GM21390 (cell line): Measurements from ENCODE around the gene PLGRKT.
A peak's percentile ranks its signal among the peaks of the same experiment; 100 is the strongest.
"Not testable (repeated sequence)": the region's sequence is repeated elsewhere in the genome, so short reads cannot be mapped to it uniquely, and the experiment has no call there.

Experiments used
- ATAC-seq: cut with Tn5 transposase; IDR thresholded peaks from one replicate; pipeline ENCODE4 v1.9.1; 2021; ENCODE audit not compliant: unreplicated experiment

Gene PLGRKT

DNA sequence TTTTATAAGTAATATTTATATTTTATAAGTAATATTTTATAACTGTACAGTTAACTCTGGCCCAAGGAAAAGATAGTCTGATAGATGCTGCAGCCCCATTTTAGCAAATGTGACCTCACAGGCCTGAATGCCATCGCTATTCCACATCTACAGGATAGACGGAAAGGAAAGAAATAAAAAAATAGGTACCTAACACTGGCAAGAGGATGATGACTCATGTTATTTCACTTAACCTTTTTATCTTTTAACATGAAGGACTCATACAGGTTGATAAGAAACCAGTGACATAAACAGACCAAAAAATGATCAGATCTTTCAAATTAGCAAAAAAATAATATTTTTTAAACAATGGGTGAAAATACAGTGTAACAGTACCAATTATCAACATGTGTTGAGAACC lies 15.3 kb upstream of the PLGRKT start:
- no peak for ATAC-seq

DNA sequence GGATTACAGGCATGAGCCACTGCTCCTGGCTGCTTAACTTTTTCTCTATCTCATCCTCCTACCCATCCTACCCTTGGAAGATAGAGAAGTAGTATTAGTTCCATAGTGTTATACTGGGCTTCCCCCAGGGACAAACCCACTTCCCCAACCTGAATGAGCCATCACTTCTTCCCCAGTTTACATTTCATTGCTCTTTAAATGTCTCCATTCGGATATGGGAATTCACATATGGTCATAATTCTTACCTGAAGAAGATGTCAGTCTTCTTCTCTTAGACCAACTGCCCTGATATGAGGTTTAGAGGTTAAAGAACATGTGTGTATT lies 14.5 kb upstream of the PLGRKT start:
- no peak for ATAC-seq

DNA sequence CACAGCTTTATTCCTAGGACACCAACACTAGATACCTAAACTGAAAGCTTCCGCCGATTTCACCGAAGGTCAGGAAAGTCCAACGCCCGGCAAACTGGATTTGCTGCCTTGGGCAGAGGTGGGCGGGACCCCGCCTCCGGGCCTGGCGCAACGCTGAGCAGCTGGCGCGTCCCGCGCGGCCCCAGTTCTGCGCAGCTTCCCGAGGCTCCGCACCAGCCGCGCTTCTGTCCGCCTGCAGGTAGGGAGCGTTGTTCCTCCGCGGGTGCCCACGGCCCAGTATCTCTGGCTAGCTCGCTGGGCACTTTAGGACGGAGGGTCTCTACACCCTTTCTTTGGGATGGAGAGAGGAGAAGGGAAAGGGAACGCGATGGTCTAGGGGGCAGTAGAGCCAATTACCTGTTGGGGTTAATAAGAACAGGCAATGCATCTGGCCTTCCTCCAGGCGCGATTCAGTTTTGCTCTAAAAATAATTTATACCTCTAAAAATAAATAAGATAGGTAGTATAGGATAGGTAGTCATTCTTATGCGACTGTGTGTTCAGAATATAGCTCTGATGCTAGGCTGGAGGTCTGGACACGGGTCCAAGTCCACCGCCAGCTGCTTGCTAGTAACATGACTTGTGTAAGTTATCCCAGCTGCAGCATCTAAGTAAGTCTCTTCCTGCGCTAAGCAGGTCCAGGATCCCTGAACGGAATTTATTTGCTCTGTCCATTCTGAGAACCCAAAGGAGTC lies 12.8 kb upstream of the PLGRKT start, which contains the start of gene CD274:
Gene CD274 (plus strand): TSS at position 184 of the 733 bp plus-strand sequence. CDS start 5,572 bp downstream, outside the sequence.
- peak; percentile 59 for ATAC-seq

DNA sequence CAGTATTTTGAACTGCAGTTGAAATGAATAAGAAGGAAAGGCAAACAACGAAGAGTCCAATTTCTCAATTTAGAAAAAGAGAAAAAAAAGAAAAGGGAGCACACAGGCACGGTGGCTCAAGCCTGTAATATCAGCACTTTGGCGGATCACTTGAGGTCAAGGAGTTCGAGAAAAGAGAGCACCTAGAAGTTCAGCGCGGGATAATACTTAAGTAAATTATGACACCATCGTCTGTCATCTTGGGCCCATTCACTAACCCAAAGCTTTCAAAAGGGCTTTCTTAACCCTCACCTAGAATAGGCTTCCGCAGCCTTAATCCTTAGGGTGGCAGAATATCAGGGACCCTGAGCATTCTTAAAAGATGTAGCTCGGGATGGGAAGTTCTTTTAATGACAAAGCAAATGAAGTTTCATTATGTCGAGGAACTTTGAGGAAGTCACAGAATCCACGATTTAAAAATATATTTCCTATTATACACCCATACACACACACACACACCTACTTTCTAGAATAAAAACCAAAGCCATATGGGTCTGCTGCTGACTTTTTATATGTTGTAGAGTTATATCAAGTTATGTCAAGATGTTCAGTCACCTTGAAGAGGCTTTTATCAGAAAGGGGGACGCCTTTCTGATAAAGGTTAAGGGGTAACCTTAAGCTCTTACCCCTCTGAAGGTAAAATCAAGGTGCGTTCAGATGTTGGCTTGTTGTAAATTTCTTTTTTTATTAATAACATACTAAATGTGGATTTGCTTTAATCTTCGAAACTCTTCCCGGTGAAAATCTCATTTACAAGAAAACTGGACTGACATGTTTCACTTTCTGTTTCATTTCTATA lies 12.0 kb upstream of the PLGRKT start:
- no peak for ATAC-seq

DNA sequence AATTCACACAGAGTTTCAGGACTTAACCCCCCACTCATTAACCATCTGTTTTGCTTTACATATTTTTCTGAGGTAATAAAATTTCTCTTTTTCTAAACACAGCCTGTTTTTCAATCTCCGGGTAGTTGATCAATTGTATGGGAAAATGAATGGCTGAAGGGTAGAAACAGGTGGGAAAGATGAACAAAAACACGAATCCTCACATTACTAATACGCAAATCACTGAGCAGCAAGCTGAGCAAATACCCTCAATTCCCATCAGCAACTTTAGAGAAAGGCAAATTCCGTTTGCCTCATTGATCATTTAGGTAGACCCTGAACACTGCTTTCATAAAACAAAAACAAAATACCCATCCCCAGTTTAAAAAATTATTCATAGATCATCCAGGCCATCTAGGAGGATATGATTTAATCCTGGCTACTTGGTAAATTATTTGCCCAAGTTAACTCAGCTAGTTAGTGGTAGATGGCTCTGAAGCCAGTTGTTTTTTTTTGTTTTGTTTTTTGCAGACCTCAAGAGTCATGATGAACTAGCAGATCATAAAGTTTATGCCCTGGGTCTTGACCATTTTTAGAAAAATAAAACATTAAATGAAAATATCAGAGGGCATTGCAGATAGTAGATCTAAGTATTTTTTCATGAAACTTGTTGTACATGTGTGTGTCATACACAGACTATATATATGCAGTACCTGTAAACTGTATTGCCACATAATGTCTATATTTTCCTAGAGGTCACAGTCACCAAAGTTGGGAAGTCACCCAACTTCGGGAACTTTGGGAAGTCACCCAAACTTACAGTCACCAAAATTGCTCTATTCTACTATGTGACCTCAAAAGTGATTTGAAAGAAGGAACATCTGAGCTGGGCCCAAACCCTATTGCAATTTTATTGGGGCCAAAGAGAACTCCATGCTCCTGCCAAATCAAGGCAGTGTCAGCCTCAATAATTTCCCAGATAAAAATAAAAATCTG lies 11.0 kb upstream of the PLGRKT start:
- ATAC-seq = no peak

DNA sequence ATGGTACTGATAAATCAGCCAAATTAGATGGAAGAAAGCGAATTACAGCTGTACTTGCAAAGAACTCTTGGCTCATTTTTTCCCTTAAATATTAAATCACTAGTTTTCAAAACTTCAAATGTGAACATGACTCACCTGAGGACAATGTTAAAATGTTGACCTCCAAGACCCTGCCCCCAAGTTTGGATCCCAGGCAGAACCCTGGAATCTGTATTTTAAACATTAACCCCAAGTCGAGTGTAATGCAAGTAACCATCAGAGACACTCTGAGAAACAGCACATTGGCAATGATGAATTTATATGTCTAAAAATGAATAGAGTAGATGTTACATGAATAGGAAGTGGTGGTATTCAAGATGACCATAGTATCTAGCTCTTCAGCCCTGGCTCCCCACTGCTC lies 10.3 kb upstream of the PLGRKT start:
- ATAC-seq = no peak

DNA sequence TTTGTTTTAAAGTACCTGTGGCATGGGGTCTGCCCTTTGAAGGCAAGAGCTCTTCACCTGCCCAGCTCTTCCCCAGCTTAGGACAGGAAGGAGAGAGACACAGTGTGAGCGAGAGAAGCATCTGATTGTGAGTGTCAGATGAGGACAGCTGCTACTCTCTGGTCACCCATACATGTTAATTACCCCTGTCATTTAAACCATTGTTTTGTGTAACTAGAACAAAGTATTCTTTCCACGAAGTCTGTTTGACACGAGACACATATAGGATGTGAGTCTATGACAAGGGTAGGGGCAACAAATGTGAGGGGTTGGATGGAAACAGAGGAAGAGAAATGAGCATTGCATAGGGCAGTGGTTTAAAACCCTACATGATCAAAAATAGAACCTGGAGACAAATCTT lies 9.6 kb upstream of the PLGRKT start:
- no peak for ATAC-seq

DNA sequence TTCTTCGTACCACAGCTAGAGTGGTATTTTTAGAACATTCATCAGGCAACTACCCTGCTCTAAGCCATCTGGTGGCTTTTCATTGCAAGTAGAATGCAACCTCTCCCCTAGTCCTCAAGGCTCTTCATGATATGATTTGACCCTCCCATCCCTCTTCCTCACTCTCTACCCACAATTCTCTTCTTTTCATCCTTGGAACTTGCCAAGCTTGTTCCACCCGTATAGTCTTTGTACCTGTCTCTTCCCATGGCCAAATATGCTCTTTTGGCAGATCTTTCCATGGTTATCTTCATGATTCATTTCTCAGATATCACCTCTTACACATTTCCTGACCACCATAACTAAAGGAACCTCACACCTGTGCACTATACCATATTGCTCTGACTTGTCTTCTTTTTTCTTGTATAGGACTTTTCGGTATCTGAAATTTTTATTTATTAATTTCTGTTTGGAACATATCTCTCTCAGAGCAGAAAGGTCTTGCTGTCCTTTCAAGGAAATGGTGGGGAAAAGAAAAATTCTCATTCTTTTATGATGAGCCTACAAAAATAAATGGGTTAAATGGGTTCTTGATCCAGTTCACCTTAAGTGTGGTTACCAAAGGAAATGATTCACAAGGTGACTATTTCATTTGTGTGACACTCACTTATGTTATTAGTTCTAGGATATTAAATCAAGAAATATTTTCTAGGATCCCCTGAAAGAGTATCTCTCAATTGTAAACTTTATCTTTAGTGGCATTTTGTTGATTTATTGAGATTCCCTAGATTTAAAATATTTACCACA lies 8.9 kb upstream of the PLGRKT start:
- no peak for ATAC-seq

DNA sequence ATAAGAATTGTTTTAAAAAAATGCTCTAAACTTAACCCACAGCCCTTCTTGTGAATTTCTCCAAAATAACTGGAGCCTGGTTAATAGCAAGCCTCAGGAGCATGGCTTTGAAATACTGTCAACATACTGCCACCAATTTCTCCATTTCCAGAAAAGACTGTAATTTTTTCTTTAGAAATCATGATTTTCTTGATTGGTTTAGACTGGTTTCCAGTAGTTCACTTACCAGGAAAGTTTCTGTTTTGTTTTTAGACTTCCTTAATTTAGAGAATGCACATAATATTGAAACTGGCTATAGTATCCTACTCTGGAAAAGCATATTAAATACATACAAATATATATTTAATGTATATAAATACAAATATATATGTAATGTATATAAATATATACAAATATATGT lies 8.2 kb upstream of the PLGRKT start:
- no peak for ATAC-seq

DNA sequence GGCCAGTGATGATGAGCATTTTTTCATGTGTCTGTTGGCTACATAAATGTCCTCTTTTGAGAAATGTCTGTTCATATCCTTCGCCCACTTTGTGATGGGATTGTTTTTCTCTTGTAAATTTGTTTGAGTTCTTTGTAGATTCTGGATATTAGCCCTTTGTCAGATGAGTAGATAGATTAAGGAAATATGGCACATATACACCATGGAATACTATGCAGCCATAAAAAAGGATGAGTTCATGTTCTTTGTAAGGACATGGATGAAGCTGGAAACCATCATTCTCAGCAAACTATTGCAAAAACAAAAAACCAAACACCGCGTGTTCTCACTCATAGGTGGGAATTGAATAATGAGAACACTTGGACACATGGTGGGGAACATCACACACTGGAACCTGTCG lies 7.4 kb upstream of the PLGRKT start:
- ATAC-seq = not testable (repeated sequence)

DNA sequence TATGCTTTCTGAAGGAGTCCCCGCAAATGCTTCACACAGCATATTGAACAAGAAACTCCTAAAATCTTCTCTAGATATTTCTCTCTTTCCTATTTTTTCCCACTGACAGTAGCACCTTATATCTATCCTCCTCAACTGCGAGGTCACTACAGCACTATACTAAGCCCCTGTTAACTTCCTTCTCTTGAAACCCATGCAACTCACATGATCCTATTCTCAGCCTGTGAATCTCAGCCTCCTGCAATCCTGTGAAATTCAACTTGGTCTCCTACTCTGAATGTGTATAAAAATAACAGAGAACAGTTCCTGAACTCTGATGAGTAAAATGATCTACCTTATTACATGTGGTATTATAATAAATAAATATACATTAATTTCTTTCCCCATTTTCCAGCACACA lies 6.1 kb upstream of the PLGRKT start:
- ATAC-seq = no peak

DNA sequence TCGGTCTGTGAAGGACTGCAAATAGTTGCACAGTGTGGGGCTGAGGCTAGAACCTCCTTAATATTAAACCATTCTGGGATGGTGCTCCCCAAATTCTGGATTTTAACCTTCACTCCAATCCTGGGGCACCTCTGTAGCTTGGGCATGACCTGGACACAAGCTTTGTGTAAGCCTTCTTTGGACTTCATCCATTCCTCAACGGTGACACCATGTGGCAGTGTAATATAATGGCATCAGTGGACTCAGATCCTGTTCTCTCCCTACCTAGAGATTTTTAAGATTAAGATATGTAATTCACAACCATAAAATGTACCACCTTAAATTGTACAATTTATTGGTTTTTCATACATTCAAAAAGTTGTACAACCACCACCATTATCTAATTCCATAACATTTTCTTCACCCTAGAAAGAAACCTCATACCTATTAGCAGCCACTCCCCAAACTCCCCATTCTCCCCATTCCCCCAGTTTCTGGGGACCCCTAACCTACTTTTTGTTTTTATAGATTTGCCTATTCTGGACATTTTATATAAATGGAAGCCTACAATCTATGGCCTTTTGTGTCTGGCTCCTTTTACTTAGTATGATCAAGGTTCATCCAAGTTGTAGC lies 4.8 kb upstream of the PLGRKT start:
- ATAC-seq = no peak

DNA sequence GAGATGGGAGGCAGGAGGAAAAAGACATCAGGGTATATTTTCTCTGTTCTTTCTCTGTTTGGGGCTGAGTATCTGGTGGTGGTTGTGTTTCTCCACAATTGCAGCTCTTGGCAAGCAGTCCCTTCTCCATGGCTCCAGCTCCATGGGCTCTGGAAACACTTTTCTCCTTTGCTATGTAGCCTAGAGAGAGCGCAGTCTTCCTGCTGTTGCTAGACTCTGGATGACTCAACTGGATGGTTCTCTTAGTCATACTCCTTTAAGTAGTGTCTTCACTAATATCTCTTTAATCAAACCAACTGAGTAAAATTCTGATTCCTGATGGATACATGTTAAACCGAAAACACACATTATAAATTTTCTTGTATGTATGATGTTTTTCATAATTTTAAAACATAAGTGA lies 3.3 kb upstream of the PLGRKT start:
- ATAC-seq = no peak

DNA sequence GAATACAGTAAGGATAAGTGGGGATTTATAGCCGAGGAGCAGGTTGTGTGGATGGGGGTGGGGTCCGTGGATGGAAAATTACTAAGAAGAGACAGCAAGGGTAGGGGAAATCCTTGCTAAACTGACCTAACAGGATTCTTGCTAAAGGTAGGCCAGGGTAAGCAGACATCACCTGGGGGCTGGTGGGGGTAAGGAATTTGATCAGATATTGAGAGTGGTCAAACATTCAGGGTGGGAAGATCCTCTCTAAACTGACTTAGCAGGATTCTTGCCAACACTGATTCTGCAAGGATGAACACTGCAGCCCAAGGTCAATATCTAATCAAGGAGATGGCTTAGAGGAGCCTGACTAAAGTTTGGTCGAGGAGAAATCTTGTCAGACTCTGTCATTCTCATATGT lies 2.7 kb upstream of the PLGRKT start:
- no peak for ATAC-seq

DNA sequence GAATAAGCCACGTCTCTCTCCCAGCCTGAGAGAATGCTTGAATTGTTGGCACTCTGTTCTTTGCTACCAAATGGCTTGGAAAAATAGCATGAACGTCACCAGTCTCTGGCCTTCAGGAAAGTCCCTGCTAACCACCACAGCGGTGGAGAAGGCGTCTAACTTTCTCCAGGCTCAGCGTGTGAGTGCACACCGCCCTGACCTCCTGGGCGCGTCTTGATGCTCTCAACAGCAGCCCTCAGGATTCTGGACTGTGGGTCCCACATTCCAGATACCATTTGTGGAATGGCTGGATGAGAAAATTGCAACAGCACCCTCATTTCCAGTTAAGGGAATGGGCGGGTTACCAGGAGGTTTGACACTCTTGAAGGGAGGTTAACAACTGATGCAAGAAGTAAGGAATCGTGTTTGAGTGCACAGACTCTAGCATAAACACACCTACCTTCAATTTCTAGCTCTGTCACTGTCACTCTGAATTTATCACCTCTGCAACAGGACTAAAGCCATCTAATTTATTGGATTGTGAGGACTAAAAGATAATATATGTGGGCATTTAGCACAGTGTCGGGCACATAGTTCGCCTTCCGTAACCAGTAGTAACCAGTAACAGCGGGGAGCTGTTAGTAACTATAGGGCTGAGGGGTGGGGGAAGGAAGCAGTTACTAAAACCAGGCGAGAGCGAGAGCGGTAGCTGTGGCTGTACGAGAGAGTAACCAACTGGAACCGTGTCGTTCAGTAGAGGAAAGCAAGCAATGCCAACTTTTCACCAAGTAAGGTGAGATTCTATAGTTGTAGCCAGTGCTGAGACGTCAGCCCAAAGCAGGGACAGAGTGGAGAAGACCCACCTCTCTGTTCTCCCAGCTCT lies 807 bp upstream of the PLGRKT start:
- ATAC-seq = peak; percentile 73

DNA sequence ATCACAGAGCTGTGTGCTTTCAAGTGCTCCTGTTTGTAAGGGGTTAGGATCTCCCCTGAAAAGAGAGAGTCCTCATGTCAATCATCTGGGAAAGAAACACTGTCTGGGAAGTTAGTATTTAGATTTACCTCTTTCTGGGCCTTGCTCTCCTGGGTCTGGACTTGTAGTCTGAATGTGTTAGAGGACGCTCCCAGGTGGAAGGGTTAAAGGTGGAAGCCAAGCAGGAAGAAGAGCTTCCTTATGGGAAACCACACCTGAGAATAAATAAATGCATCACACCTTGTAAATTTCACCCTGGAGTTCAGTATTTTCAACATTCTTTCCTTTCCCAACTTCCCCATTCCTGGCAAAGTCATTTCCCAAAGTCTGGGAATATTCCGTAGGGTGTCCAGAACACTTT lies 1.3 kb downstream of the PLGRKT start:
- no peak for ATAC-seq

DNA sequence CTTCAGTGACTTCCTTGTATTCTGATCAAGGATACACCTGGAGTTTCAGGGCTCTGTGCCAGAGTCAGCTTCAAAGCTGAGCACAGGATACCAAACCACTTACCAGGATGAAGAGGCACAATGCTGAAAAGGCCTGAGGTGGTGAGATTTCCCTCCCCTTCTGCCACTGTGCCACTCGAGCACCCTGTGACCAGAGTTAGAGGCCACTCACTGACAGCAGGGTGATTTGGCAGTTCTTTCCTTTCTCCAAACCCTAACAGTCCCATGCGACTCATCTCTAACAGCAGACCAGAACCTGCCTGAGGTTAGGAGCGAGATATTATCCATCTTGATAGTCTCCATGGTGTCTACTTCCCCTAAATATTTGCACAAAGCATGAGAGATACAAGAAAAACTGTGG lies 1.8 kb downstream of the PLGRKT start:
- ATAC-seq = no peak

DNA sequence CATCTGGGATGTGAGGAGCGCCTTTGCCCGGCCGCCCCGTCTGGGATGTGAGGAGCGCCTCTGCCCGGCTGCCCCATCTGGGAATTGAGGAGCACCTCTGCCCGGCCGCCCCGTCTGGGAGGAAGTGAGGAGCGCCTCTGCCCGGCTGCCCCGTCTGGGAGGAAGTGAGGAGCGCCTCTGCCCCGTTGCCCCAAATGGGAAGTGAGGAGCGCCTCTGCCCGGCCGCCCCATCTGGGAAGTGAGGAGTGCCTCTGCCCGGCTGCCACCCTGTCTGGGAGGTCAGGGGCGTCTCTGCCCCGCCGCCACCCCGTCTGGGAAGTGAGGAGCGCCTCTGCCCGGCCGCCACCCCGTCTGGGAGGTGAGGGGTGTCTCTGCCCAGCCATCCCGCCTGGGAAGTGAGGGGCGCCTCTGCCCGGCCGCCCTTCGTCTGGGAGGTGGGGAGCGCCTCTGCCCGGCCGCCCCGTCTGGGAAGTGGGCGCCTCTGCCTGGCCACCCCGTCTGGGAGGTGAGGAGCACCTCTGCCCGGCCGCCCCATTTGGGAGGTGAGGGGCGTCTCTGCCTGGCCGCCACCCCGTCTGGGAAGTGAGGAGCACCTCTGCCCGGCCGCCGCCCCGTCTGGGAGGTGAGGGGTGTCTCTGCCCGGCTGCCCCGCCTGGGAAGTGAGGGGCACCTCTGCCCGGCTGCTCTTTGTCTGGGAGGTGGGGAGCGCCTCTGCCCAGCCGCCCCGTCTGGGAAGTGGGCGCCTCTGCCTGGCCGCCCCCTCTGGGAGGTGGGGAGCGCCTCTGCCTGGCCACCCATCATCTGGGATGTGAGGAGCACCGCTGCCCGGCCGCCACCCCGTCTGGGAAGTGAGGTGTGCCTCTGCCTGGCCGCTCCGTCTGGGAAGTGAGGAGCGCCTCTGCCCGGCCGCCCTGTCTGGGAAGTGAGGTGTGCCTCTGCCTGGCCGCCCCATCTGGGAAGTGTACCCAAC lies 3.6 kb downstream of the PLGRKT start:
- ATAC-seq = not testable (repeated sequence)
